ENCODE results near the gene ATXN7L3B. TPM values are rescaled to one million over a fixed set of nuclear protein-coding genes. Genes with fewer than 3 reads are reported as not detected.

The ATXN7L3B gene
- polyA plus RNA-seq, 1 donor, result 44.0 TPM

GRCh38 chr12:74541074-74541473 is 3.4 kb downstream of the ATXN7L3B start:
- no peak for DNase-seq
- peaks cover 7% of the 10 kb centered on the region for H3K36me3 ChIP-seq (ENCODE audit: control insufficient read depth, insufficient read depth, low read length)
- no peak overlapping the region for H3K27ac ChIP-seq (ENCODE audit: low read length)
- whole genome bisulfite sequencing (ENCODE audit: insufficient coverage, low lambda C conversion rate), result no CpG with 5 or more reads among the region's 3 CpGs
- H3K4me3 ChIP-seq (ENCODE audit: low read length), result no peak overlapping the region
- no peaks in the 10 kb centered on the region for H3K9me3 ChIP-seq (ENCODE audit: control insufficient read depth, low read depth, low read length)
- H3K4me1 ChIP-seq (ENCODE audit: control insufficient read depth, insufficient read depth, low read length), result peaks cover 17% of the 10 kb centered on the region
- no peaks in the 10 kb centered on the region for H3K27me3 ChIP-seq (ENCODE audit: control insufficient read depth, insufficient read depth, low read length)

GRCh38 chr12:74547249-74547648 is 9.6 kb downstream of the ATXN7L3B start:
- no peak for DNase-seq
- Histone ChIP-seq H3K27me3 (ENCODE audit: control insufficient read depth, insufficient read depth, low read length) (no peaks in the 10 kb centered on the region), H3K4me1 (ENCODE audit: control insufficient read depth, insufficient read depth, low read length) (no peaks in the 10 kb centered on the region), H3K36me3 (ENCODE audit: control insufficient read depth, insufficient read depth, low read length) (no peaks in the 10 kb centered on the region), H3K27ac (ENCODE audit: low read length) (no peak overlapping the region), H3K9me3 (ENCODE audit: control insufficient read depth, low read depth, low read length) (no peaks in the 10 kb centered on the region), H3K4me3 (ENCODE audit: low read length) (no peak overlapping the region)
- WGBS (ENCODE audit: insufficient coverage, low lambda C conversion rate), result 72% methylated on average over 2 of the region's 2 CpGs

GRCh38 chr12:74551291-74551690 is 13.7 kb downstream of the ATXN7L3B start:
- no peaks in the 10 kb centered on the region for H3K9me3 ChIP-seq (ENCODE audit: control insufficient read depth, low read depth, low read length)
- no peaks in the 10 kb centered on the region for H3K4me1 ChIP-seq (ENCODE audit: control insufficient read depth, insufficient read depth, low read length)
- no peaks in the 10 kb centered on the region for H3K27me3 ChIP-seq (ENCODE audit: control insufficient read depth, insufficient read depth, low read length)
- H3K27ac ChIP-seq (ENCODE audit: low read length), result no peak overlapping the region
- no peak for DNase-seq
- no peaks in the 10 kb centered on the region for H3K36me3 ChIP-seq (ENCODE audit: control insufficient read depth, insufficient read depth, low read length)
- WGBS (ENCODE audit: insufficient coverage, low lambda C conversion rate), result no CpG with 5 or more reads among the region's 3 CpGs
- H3K4me3 ChIP-seq (ENCODE audit: low read length), result no peak overlapping the region

GRCh38 chr12:74552201-74552600 is 14.6 kb downstream of the ATXN7L3B start:
- no peaks in the 10 kb centered on the region for H3K4me1 ChIP-seq (ENCODE audit: control insufficient read depth, insufficient read depth, low read length)
- H3K9me3 ChIP-seq (ENCODE audit: control insufficient read depth, low read depth, low read length), result no peaks in the 10 kb centered on the region
- no peak for DNase-seq
- H3K27ac ChIP-seq (ENCODE audit: low read length), result no peak overlapping the region
- H3K36me3 ChIP-seq (ENCODE audit: control insufficient read depth, insufficient read depth, low read length), result no peaks in the 10 kb centered on the region
- no peaks in the 10 kb centered on the region for H3K27me3 ChIP-seq (ENCODE audit: control insufficient read depth, insufficient read depth, low read length)
- H3K4me3 ChIP-seq (ENCODE audit: low read length), result no peak overlapping the region
- WGBS (ENCODE audit: insufficient coverage, low lambda C conversion rate), result 67% methylated on average over 1 of the region's 2 CpGs

GRCh38 chr12:74559728-74560127 is 22.1 kb downstream of the ATXN7L3B start:
- Histone ChIP-seq H3K36me3 (ENCODE audit: control insufficient read depth, insufficient read depth, low read length) (no peaks in the 10 kb centered on the region), H3K4me3 (ENCODE audit: low read length) (no peak overlapping the region), H3K27ac (ENCODE audit: low read length) (no peak overlapping the region), H3K4me1 (ENCODE audit: control insufficient read depth, insufficient read depth, low read length) (no peaks in the 10 kb centered on the region), H3K9me3 (ENCODE audit: control insufficient read depth, low read depth, low read length) (peaks cover 3% of the 10 kb centered on the region), H3K27me3 (ENCODE audit: control insufficient read depth, insufficient read depth, low read length) (no peaks in the 10 kb centered on the region)
- no peak for DNase-seq
- 75% methylated on average over 2 of the region's 2 CpGs for WGBS (ENCODE audit: insufficient coverage, low lambda C conversion rate)

GRCh38 chr12:74563927-74564326 is 26.3 kb downstream of the ATXN7L3B start:
- H3K27ac ChIP-seq (ENCODE audit: low read length), result no peak overlapping the region
- H3K36me3 ChIP-seq (ENCODE audit: control insufficient read depth, insufficient read depth, low read length), result no peaks in the 10 kb centered on the region
- H3K4me1 ChIP-seq (ENCODE audit: control insufficient read depth, insufficient read depth, low read length), result no peaks in the 10 kb centered on the region
- no peaks in the 10 kb centered on the region for H3K27me3 ChIP-seq (ENCODE audit: control insufficient read depth, insufficient read depth, low read length)
- DNase-seq, result no peak
- peaks cover 3% of the 10 kb centered on the region for H3K9me3 ChIP-seq (ENCODE audit: control insufficient read depth, low read depth, low read length)
- H3K4me3 ChIP-seq (ENCODE audit: low read length), result no peak overlapping the region

- Histone ChIP-seq H3K27ac (ENCODE audit: low read length) (no peak overlapping the region), H3K9me3 (ENCODE audit: control insufficient read depth, low read depth, low read length) (no peaks in the 10 kb centered on the region), H3K36me3 (ENCODE audit: control insufficient read depth, insufficient read depth, low read length) (no peaks in the 10 kb centered on the region), H3K4me3 (ENCODE audit: low read length) (no peak overlapping the region), H3K4me1 (ENCODE audit: control insufficient read depth, insufficient read depth, low read length) (no peaks in the 10 kb centered on the region), H3K27me3 (ENCODE audit: control insufficient read depth, insufficient read depth, low read length) (no peaks in the 10 kb centered on the region)
- WGBS (ENCODE audit: insufficient coverage, low lambda C conversion rate), result 30% methylated on average over 1 of the region's 2 CpGs
- DNase-seq, result peak; percentile 16 to 63
Observed at GRCh38 chr12:74578486-74578885, 40.9 kb downstream of the ATXN7L3B start.

- H3K9me3 ChIP-seq (ENCODE audit: control insufficient read depth, low read depth, low read length), result no peaks in the 10 kb centered on the region
- no CpG with 5 or more reads among the region's 1 CpG for WGBS (ENCODE audit: insufficient coverage, low lambda C conversion rate)
- no peaks in the 10 kb centered on the region for H3K27me3 ChIP-seq (ENCODE audit: control insufficient read depth, insufficient read depth, low read length)
- no peaks in the 10 kb centered on the region for H3K36me3 ChIP-seq (ENCODE audit: control insufficient read depth, insufficient read depth, low read length)
- no peaks in the 10 kb centered on the region for H3K4me1 ChIP-seq (ENCODE audit: control insufficient read depth, insufficient read depth, low read length)
- no peak for DNase-seq
- no peak overlapping the region for H3K27ac ChIP-seq (ENCODE audit: low read length)
- no peak overlapping the region for H3K4me3 ChIP-seq (ENCODE audit: low read length)
Observed at GRCh38 chr12:74579446-74579845, 41.8 kb downstream of the ATXN7L3B start.

- DNase-seq, result no peak
- H3K27ac ChIP-seq (ENCODE audit: low read length), result no peak overlapping the region
- no peaks in the 10 kb centered on the region for H3K27me3 ChIP-seq (ENCODE audit: control insufficient read depth, insufficient read depth, low read length)
- H3K4me3 ChIP-seq (ENCODE audit: low read length), result no peak overlapping the region
- H3K36me3 ChIP-seq (ENCODE audit: control insufficient read depth, insufficient read depth, low read length), result no peaks in the 10 kb centered on the region
- H3K9me3 ChIP-seq (ENCODE audit: control insufficient read depth, low read depth, low read length), result no peaks in the 10 kb centered on the region
- no peaks in the 10 kb centered on the region for H3K4me1 ChIP-seq (ENCODE audit: control insufficient read depth, insufficient read depth, low read length)
- WGBS (ENCODE audit: insufficient coverage, low lambda C conversion rate), result no CpG with 5 or more reads among the region's 1 CpG
Observed at GRCh38 chr12:74579981-74580380, 42.3 kb downstream of the ATXN7L3B start.

GRCh38 chr12:74581439-74581838 is 43.8 kb downstream of the ATXN7L3B start:
- no CpG with 5 or more reads among the region's 2 CpGs for WGBS (ENCODE audit: insufficient coverage, low lambda C conversion rate)
- H3K36me3 ChIP-seq (ENCODE audit: control insufficient read depth, insufficient read depth, low read length), result no peaks in the 10 kb centered on the region

GRCh38 chr12:74584483-74585062 is 46.9 kb downstream of the ATXN7L3B start:
- Histone ChIP-seq H3K27ac (ENCODE audit: low read length) (no peak overlapping the region), H3K4me1 (ENCODE audit: control insufficient read depth, insufficient read depth, low read length) (no peaks in the 10 kb centered on the region), H3K9me3 (ENCODE audit: control insufficient read depth, low read depth, low read length) (peaks cover 9% of the 10 kb centered on the region), H3K27me3 (ENCODE audit: control insufficient read depth, insufficient read depth, low read length) (no peaks in the 10 kb centered on the region), H3K36me3 (ENCODE audit: control insufficient read depth, insufficient read depth, low read length) (no peaks in the 10 kb centered on the region), H3K4me3 (ENCODE audit: low read length) (no peak overlapping the region)
- WGBS (ENCODE audit: insufficient coverage, low lambda C conversion rate), result 77% methylated on average over 2 of the region's 3 CpGs
- no peak for DNase-seq

More at GRCh38 chr12:74581439-74581838, 43.8 kb downstream of the ATXN7L3B start:
- no peak for DNase-seq
- no peak overlapping the region for H3K4me3 ChIP-seq (ENCODE audit: low read length)
- H3K4me1 ChIP-seq (ENCODE audit: control insufficient read depth, insufficient read depth, low read length), result no peaks in the 10 kb centered on the region
- no peak overlapping the region for H3K27ac ChIP-seq (ENCODE audit: low read length)
- H3K27me3 ChIP-seq (ENCODE audit: control insufficient read depth, insufficient read depth, low read length), result no peaks in the 10 kb centered on the region
- no peaks in the 10 kb centered on the region for H3K9me3 ChIP-seq (ENCODE audit: control insufficient read depth, low read depth, low read length)

Data from large intestine (tissue), 3 donors.